Liver (tissue), 9 donors: ENCODE data around the gene SLIT1. TPM values are rescaled to one million over a fixed set of nuclear protein-coding genes. Genes with fewer than 3 reads are reported as not detected.

ENCODE experiments used
- DNase-seq: peaks from one replicate; pipeline ENCODE4 v3.0.0-alpha.2; 2017; ENCODE audit warnings: low spot score
- H3K27ac ChIP-seq, 2 donors: one replicate each; pipeline ENCODE4 v1.7.0; 2013; ENCODE audit warnings: inconsistent platforms in 2 of 2, low read length in 2 of 2, control low read depth in 1 of 2, low read depth in 1 of 2, mild to moderate bottlenecking in 1 of 2
- H3K27me3 ChIP-seq, 4 donors: one replicate each; pipeline versions ENCODE4 v1.6.1 to v1.7.0; 2013; ENCODE audit warnings: low read length in 3 of 4, inconsistent platforms in 1 of 4, mild to moderate bottlenecking in 1 of 4, moderate library complexity in 1 of 4; ENCODE audit not compliant: control insufficient read depth in 4 of 4, insufficient read depth in 4 of 4
- H3K36me3 ChIP-seq, 4 donors: one replicate each; pipeline versions ENCODE4 v1.6.1 to v1.7.0; 2013; ENCODE audit warnings: low read length in 3 of 4, mild to moderate bottlenecking in 3 of 4, low read depth in 1 of 4, moderate library complexity in 1 of 4; ENCODE audit not compliant: control insufficient read depth in 4 of 4, insufficient read depth in 3 of 4
- H3K4me1 ChIP-seq, 4 donors: one replicate each; pipeline versions ENCODE4 v1.6.1 to v1.7.0; 2013; ENCODE audit warnings: low read length in 3 of 4, mild to moderate bottlenecking in 3 of 4, moderate library complexity in 1 of 4; ENCODE audit not compliant: control insufficient read depth in 4 of 4, insufficient read depth in 4 of 4
- H3K4me3 ChIP-seq, 3 donors: one replicate each; pipeline versions ENCODE4 v1.6.1 to v1.7.0; 2013; ENCODE audit warnings: low read length in 3 of 3, control low read depth in 1 of 3, low read depth in 1 of 3, mild to moderate bottlenecking in 1 of 3
- H3K9ac ChIP-seq, 2 donors: one replicate each; pipeline ENCODE4 v1.7.0; 2013; ENCODE audit warnings: low read length in 2 of 2, mild to moderate bottlenecking in 2 of 2, moderate library complexity in 2 of 2, control low read depth in 1 of 2, low read depth in 1 of 2
- H3K9me3 ChIP-seq, 4 donors: one replicate each; pipeline versions ENCODE4 v1.6.1 to v1.7.0; 2013; ENCODE audit warnings: low read length in 3 of 4; ENCODE audit not compliant: control insufficient read depth in 4 of 4
- CTCF ChIP-seq: fragments of 150-350 bp; IDR thresholded peaks from 2 replicates; pipeline ENCODE4 v1.5.1; 2017; ENCODE audit warnings: improper control_type of control experiment, low read depth, low read length; ENCODE audit not compliant: missing input control
- EGR1 ChIP-seq, 2 donors: IDR thresholded peaks; 2 replicates each; pipeline ENCODE4 v1.6.1; 2016 to 2018; ENCODE audit warnings: antibody characterized with exemption in 2 of 2, low read depth in 2 of 2
- FOXA1 ChIP-seq: IDR thresholded peaks from 2 replicates; pipeline ENCODE4 v1.6.1; 2016; ENCODE audit warnings: antibody characterized with exemption
- FOXA2 ChIP-seq: IDR thresholded peaks from 2 replicates; pipeline ENCODE4 v1.6.1; 2016; ENCODE audit warnings: antibody characterized with exemption
- GABPA ChIP-seq, 2 donors: IDR thresholded peaks in 1 of 2; conservative IDR thresholded peaks in 1 of 2; 2 replicates each; pipeline ENCODE4 v1.6.1; 2016; ENCODE audit warnings: antibody characterized with exemption in 2 of 2, mild to moderate bottlenecking in 1 of 2, moderate library complexity in 1 of 2
- HNF4A ChIP-seq, 2 donors: conservative IDR thresholded peaks; 2 replicates each; pipeline ENCODE4 v1.6.1; 2016; ENCODE audit warnings: antibody characterized with exemption in 2 of 2, mild to moderate bottlenecking in 2 of 2
- HNF4G ChIP-seq: IDR thresholded peaks from 2 replicates; pipeline ENCODE4 v1.6.1; 2016; ENCODE audit warnings: antibody characterized with exemption
- JUND ChIP-seq, 2 donors: IDR thresholded peaks; 2 replicates each; pipeline ENCODE4 v1.6.1; 2016; ENCODE audit warnings: antibody characterized with exemption in 2 of 2
- NR2F2 ChIP-seq: IDR thresholded peaks from 2 replicates; pipeline ENCODE4 v1.6.1; 2016; ENCODE audit warnings: antibody characterized with exemption
- RAD21 ChIP-seq, 2 donors: IDR thresholded peaks; 2 replicates each; pipeline ENCODE4 v1.6.1; 2016; ENCODE audit warnings: antibody characterized with exemption in 2 of 2, mild to moderate bottlenecking in 2 of 2
- REST ChIP-seq: IDR thresholded peaks from 2 replicates; pipeline ENCODE4 v1.6.1; 2016; ENCODE audit warnings: antibody characterized with exemption, mild to moderate bottlenecking
- RXRA ChIP-seq, 2 donors: IDR thresholded peaks; 2 replicates each; pipeline ENCODE4 v1.6.1; 2017 to 2018; ENCODE audit warnings: antibody characterized with exemption in 2 of 2, mild to moderate bottlenecking in 1 of 2
- SP1 ChIP-seq: IDR thresholded peaks from 2 replicates; pipeline ENCODE4 v1.6.1; 2018; ENCODE audit warnings: antibody characterized with exemption, mild to moderate bottlenecking
- TAF1 ChIP-seq: conservative IDR thresholded peaks from 2 replicates; pipeline ENCODE4 v1.6.1; 2016; ENCODE audit warnings: antibody characterized with exemption, mild to moderate bottlenecking
- YY1 ChIP-seq: IDR thresholded peaks from 2 replicates; pipeline ENCODE4 v1.6.1; 2016; ENCODE audit warnings: antibody characterized with exemption, mild to moderate bottlenecking
- ZBTB33 ChIP-seq: IDR thresholded peaks from 2 replicates; pipeline ENCODE4 v1.6.1; 2016; ENCODE audit warnings: antibody characterized with exemption
- WGBS: extraction: QIAGEN DNeasy Blood & Tissue Kit; methylation state at CpG from one replicate; pipeline ENCODE4 v1.1.7; 2013; 5-methylcytosine and 5-hydroxymethylcytosine counted together
- polyA plus RNA-seq, 2 donors: library from polyadenylated mRNA; stranded (reverse) in 1 of 2; unstranded in 1 of 2; fragments of 200-250 nt in 1 of 2; fragments of >200 nt in 1 of 2; fragmentation: Nextera tagmentation in 1 of 2; extraction: Ambion mirVana in 1 of 2; gene quantifications; one replicate each; pipeline versions ENCODE4 v1.2.1 to v1.2.3, GENCODE V29; 2013 to 2015
- total RNA-seq, 2 donors: library from RNA; depleted of rRNA; stranded (reverse); fragments of >200 nt; gene quantifications; one replicate each; pipeline ENCODE4 v1.2.3, GENCODE V29; 2014
- TF ChIP-seq, protein P1 (sequence below): IDR thresholded peaks from 2 replicates; pipeline ENCODE4 v1.6.1; 2016; ENCODE audit warnings: antibody characterized with exemption
- TF ChIP-seq, protein P2 (sequence below): IDR thresholded peaks from 2 replicates; pipeline ENCODE4 v1.6.1; 2016; ENCODE audit warnings: antibody characterized with exemption
- donor health status: healthy.
- donor health status: healthy.
- donor health status: healthy.
- donor health status: healthy.
- donor health status: healthy.

Gene SLIT1
- total and polyA plus RNA-seq, 4 donors: under 0.01 to 0.14 (median 0.06) TPM

DNA sequence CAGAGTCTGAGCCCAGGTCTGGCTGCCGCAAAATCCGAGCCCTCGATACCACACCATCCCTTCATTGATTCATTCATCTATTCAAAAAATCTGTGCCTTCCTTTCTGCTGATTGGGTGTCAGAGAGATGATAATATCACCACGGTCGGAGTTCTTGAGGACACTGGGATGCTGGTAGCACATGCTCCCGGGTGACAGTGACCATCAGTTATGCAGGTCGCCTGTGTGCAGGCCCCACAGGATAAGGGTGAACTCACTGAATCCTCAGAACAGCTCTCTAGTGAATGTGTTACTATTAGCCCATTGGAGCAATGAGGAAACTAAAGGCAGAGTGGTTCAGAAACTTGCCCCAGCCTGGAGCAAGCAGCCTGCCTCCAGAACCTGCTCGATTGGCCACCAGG, 145.1 kb downstream of the SLIT1 start:
- Histone ChIP-seq H3K4me3 (no peak overlapping the region), H3K9me3 (no peaks in the 10 kb centered on the region), H3K4me1 (peaks cover 0 to 10% (median 8%) of the 10 kb centered on the region in 4 donors), H3K36me3 (no peaks in the 10 kb centered on the region), H3K27ac (no peak overlapping the region), H3K27me3 (no peaks in the 10 kb centered on the region), H3K9ac (no peak overlapping the region)
- TF ChIP-seq, protein P1, sequence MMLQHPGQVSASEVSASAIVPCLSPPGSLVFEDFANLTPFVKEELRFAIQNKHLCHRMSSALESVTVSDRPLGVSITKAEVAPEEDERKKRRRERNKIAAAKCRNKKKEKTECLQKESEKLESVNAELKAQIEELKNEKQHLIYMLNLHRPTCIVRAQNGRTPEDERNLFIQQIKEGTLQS: no peak
- TF ChIP-seq HNF4A (conservative IDR thresholded peaks at IDR 0.05) (no peak), SP1 (no peak), HNF4G (no peak), TAF1 (no peak), FOXA1 (no peak), CTCF (no peak), NR2F2 (no peak), RAD21 (IDR thresholded peaks at IDR 0.05) (no peak), EGR1 (IDR thresholded peaks at IDR 0.05; ENCODE audit: low read depth in 2 of 2) (no peak), GABPA (IDR thresholded peaks at IDR 0.05 in 1 of 2, conservative IDR thresholded peaks at IDR 0.05 in 1 of 2) (no peak), ZBTB33 (no peak), YY1 (no peak), FOXA2 (no peak), REST (no peak), RXRA (IDR thresholded peaks at IDR 0.05) (no peak)
- TF ChIP-seq, protein P2, sequence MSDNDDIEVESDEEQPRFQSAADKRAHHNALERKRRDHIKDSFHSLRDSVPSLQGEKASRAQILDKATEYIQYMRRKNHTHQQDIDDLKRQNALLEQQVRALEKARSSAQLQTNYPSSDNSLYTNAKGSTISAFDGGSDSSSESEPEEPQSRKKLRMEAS: no peak
- WGBS: 83% methylated on average over 8 of the region's 8 CpGs
- DNase-seq: no peak

DNA sequence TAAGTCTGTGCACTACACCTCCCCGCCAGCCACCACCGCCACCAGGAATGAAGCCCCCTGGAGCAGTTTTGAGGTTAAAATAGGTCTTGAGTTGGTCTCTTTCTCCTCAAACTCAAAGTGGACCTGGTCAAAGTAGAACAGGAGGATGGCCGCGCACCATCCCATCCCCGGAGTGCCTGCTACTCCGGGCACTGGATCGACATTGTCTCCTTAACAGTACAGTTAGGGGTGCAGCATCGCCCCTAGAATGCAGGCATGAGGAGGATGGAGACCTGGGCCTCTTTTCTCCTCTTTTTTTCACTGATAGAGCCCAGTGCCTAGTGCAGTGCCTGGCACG, 145.5 kb downstream of the SLIT1 start:
- H3K36me3 ChIP-seq: no peaks in the 10 kb centered on the region
- H3K4me3 ChIP-seq: no peak overlapping the region
- peaks cover 0 to 10% (median 8%) of the 10 kb centered on the region in 4 donors for H3K4me1 ChIP-seq
- H3K9ac ChIP-seq: no peak overlapping the region
- no peaks in the 10 kb centered on the region for H3K27me3 ChIP-seq
- DNase-seq: no peak
- 94% methylated on average over 9 of the region's 9 CpGs for WGBS
- no peak overlapping the region for H3K27ac ChIP-seq
- no peaks in the 10 kb centered on the region for H3K9me3 ChIP-seq
- TF ChIP-seq GABPA (IDR thresholded peaks at IDR 0.05 in 1 of 2, conservative IDR thresholded peaks at IDR 0.05 in 1 of 2) (no peak), ZBTB33 (no peak), JUND (IDR thresholded peaks at IDR 0.05) (no peak), HNF4G (no peak), REST (no peak), RXRA (IDR thresholded peaks at IDR 0.05) (no peak), FOXA2 (no peak), NR2F2 (no peak), FOXA1 (no peak)
- TF ChIP-seq, protein P2: no peak
- TF ChIP-seq, protein P1: no peak
